Transverse colon (tissue), 4 donors: Measurements from ENCODE around the gene ROCK1.

Experiments used
- CTCF ChIP-seq, 5 experiments: fragments of 200-600 bp in 3 of 5; fragments of 450-650 bp in 2 of 5; sonication (generic) in 3 of 5; IDR thresholded peaks; 1 replicate in 2 of 5; 2 replicates in 3 of 5; pipeline ENCODE4 v1.5.1; 2016 to 2017; ENCODE audit warnings: antibody characterized with exemption in 5 of 5, inconsistent platforms in 3 of 5, mild to moderate bottlenecking in 2 of 5, moderate library complexity in 1 of 5
- EP300 ChIP-seq: sonication (generic); formaldehyde crosslinking; IDR thresholded peaks from one replicate; pipeline ENCODE4 v1.6.1; 2017; ENCODE audit warnings: antibody characterized with exemption, low read depth
- POLR2A ChIP-seq: fragments of 450-650 bp; IDR thresholded peaks from one replicate; pipeline ENCODE4 v1.6.1; 2016; ENCODE audit warnings: antibody characterized with exemption, mild to moderate bottlenecking, moderate library complexity
- POLR2AphosphoS5 ChIP-seq, 3 donors: sonication (generic); formaldehyde crosslinking; IDR thresholded peaks; one replicate each; pipeline ENCODE4 v1.6.1; 2016; ENCODE audit warnings: antibody characterized with exemption in 3 of 3

GRCh38 chr18:21000667-21001066 lies 110.9 kb downstream of the ROCK1 start:
- no peak for TF ChIP-seq CTCF (IDR thresholded peaks at IDR 0.05)
- no peak for TF ChIP-seq POLR2A
- no peak for TF ChIP-seq POLR2AphosphoS5 (IDR thresholded peaks at IDR 0.05)
- TF ChIP-seq EP300 = no peak
